Left lung (tissue), 10 donors: ENCODE measurements around the gene CSK. TPM values are rescaled to one million over a fixed set of nuclear protein-coding genes. Genes with fewer than 3 reads are reported as not detected.

ENCODE experiments used
- ATAC-seq: fragments of 200-7000 bp; cut with Tn5 transposase; one replicate; pipeline ENCODE4 v1.9.1; 2020; ENCODE audit warnings: moderate library complexity
- DNase-seq, 4 donors: peaks; one replicate each; pipeline ENCODE4 v3.0.0-alpha.2; 2013 to 2020
- H3K27ac ChIP-seq, 2 donors: fragments of 200-600 bp; sonication (generic) in 1 of 2; one replicate each; pipeline versions ENCODE4 v1.5.0 to v1.8.0; 2020 to 2021
- H3K27me3 ChIP-seq, 2 donors: fragments of 200-600 bp; sonication (generic) in 1 of 2; one replicate each; pipeline versions ENCODE4 v1.5.0 to v1.8.0; 2020 to 2021
- H3K36me3 ChIP-seq, 2 donors: fragments of 200-600 bp; sonication (generic) in 1 of 2; one replicate each; pipeline versions ENCODE4 v1.5.0 to v1.8.0; 2020 to 2021
- H3K4me1 ChIP-seq, 2 donors: fragments of 200-600 bp; one replicate each; pipeline ENCODE4 v1.8.0; 2021
- H3K4me3 ChIP-seq, 2 donors: fragments of 200-600 bp; sonication (generic) in 1 of 2; one replicate each; pipeline versions ENCODE4 v1.5.0 to v1.8.0; 2020 to 2021; ENCODE audit warnings: mild to moderate bottlenecking in 1 of 2
- H3K9me3 ChIP-seq, 2 donors: fragments of 200-600 bp; sonication (generic) in 1 of 2; one replicate each; pipeline versions ENCODE4 v1.5.0 to v1.8.0; 2020 to 2021
- intact Hi-C, 2 donors: fragments of 100-400 bp; cut with DNase I; formaldehyde crosslinking; loops; one replicate each; pipeline versions ENCODE4 v1.11.2 to v1.14.2; 2022
- polyA plus RNA-seq, 6 donors: library from polyadenylated mRNA; unstranded; fragments of 120-200 nt; gene quantifications; one replicate each; pipeline ENCODE4 v1.2.1, GENCODE V29; 2013; ENCODE audit not compliant: insufficient read length in 6 of 6
- total RNA-seq, 2 donors: library from RNA; stranded (reverse); fragmentation: NEBNext Ultra II Directional; extraction: Animal tissue kit (Norgen Biotek cat#: 25700); gene quantifications; one replicate each; pipeline ENCODE4 v1.2.1, GENCODE V29; 2021
- TF ChIP-seq, protein P1 (sequence below), 2 donors: fragments of 200-600 bp; sonication (generic) in 1 of 2; IDR thresholded peaks; one replicate each; pipeline versions ENCODE4 v1.5.0 to v1.8.0; 2021; ENCODE audit warnings: antibody characterized with exemption in 2 of 2
- donor health status: DM: no; HTN: yes; CAD: no.
- donor health status: DM: no; HTN: no; CAD: no.

Gene CSK
- total and polyA plus RNA-seq, 8 donors: 41.5 to 101 (median 49.7) TPM

- TF ChIP-seq, protein P1, sequence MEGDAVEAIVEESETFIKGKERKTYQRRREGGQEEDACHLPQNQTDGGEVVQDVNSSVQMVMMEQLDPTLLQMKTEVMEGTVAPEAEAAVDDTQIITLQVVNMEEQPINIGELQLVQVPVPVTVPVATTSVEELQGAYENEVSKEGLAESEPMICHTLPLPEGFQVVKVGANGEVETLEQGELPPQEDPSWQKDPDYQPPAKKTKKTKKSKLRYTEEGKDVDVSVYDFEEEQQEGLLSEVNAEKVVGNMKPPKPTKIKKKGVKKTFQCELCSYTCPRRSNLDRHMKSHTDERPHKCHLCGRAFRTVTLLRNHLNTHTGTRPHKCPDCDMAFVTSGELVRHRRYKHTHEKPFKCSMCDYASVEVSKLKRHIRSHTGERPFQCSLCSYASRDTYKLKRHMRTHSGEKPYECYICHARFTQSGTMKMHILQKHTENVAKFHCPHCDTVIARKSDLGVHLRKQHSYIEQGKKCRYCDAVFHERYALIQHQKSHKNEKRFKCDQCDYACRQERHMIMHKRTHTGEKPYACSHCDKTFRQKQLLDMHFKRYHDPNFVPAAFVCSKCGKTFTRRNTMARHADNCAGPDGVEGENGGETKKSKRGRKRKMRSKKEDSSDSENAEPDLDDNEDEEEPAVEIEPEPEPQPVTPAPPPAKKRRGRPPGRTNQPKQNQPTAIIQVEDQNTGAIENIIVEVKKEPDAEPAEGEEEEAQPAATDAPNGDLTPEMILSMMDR (IDR thresholded peaks at IDR 0.05): no peak
- Histone ChIP-seq H3K36me3 (peaks cover 0 to 66% of the 10 kb centered on the region in 2 donors), H3K4me1 (peaks cover 17 to 30% of the 10 kb centered on the region in 2 donors), H3K9me3 (no peaks in the 10 kb centered on the region), H3K27ac (peak overlapping the region in 1 of 2 donors; percentile 84), H3K27me3 (no peaks in the 10 kb centered on the region), H3K4me3 (peak overlapping the region in 1 of 2 donors; percentile 80)
- intact Hi-C loops: no loop called here
- ATAC-seq: no peak
- no peak for DNase-seq
Measured at GRCh38 chr15:74843891-74844299, 62.0 kb downstream of the CSK start.

DNA sequence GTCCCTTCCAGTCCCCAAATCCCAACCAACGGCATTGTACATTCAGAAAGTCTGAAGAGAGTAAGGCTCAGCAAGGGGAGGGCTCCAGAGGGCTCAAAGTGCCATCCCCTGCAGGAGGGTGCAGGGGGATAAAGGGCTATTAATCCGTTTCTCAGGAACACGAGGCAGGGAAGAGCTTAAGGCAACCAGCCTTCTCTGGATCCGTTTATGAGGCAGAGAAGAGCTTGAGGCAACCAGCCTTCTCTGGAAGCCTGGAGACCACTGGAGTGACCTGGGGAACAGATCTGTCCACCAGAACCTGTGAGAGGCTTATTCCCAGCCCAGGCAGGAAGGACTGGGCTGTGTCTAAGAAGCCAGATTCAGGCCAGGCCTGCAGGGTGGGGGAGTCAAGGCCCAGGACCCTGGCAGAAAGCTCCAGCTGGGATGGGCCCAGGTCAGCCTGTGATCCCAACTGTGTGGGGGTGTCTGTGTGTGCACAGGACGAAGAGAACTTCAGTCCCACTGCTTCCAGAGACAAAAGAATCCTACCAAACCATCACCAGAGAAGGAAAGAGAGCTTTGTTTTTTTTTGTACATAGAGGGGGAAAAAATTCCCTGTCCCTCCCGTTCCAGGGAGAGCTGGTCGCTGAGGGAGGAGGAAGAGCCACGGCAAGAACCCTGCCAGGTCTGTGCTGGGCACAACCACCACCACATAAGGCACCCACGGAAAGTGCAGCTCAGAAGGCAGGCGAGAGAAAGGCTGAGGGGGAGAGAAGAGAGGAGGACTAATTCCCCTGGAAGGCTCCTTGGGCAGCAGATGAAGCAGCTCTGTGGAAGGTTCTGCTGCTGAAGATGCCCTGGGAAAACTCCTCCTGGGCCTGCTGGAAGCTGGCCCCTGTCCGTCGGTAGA is 62.7 kb downstream of the CSK start:
- Histone ChIP-seq H3K4me1 (peaks cover 17 to 30% of the 10 kb centered on the region in 2 donors), H3K27ac (peak overlapping the region in 1 of 2 donors; percentile 38), H3K27me3 (no peaks in the 10 kb centered on the region), H3K9me3 (no peaks in the 10 kb centered on the region), H3K4me3 (no peak overlapping the region), H3K36me3 (peaks cover 0 to 66% of the 10 kb centered on the region in 2 donors)
- TF ChIP-seq, protein P1 (IDR thresholded peaks at IDR 0.05): no peak
- DNase-seq (no peak), ATAC-seq (no peak)
- intact Hi-C loops: no loop called here

DNA sequence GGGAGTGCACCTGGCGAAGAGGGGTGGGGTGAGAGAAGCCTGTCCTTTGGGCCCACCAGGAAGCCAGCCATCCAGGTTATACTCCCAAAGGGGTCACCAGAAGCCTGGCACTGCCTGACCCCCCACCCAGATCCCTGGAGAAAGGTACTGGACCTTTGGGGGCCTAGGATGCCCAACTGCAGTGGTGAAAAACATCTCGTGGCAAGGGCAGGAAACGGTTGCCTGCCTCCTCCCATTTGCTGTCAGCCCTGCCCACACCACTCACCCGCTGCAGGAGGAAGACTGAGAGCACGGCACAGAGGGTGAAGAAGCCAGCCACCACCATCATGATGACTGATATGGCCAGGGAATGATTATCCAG is 63.3 kb downstream of the CSK start:
- ATAC-seq: no peak
- peaks cover 17 to 30% of the 10 kb centered on the region in 2 donors for H3K4me1 ChIP-seq
- H3K27ac ChIP-seq: peak overlapping the region in 1 of 2 donors; percentile 38
- no peaks in the 10 kb centered on the region for H3K27me3 ChIP-seq
- no peaks in the 10 kb centered on the region for H3K9me3 ChIP-seq
- no peak overlapping the region for H3K4me3 ChIP-seq
- intact Hi-C loops: no loop called here
- peak in 1 of 4 donors; percentile 50 for DNase-seq
- peaks cover 0 to 66% of the 10 kb centered on the region in 2 donors for H3K36me3 ChIP-seq
- TF ChIP-seq, protein P1 (IDR thresholded peaks at IDR 0.05): no peak

GRCh38 chr15:74845581-74845980 is 63.7 kb downstream of the CSK start:
- Histone ChIP-seq H3K27me3 (no peaks in the 10 kb centered on the region), H3K4me3 (no peak overlapping the region), H3K36me3 (peaks cover 0 to 66% of the 10 kb centered on the region in 2 donors), H3K27ac (no peak overlapping the region), H3K4me1 (peaks cover 17 to 30% of the 10 kb centered on the region in 2 donors), H3K9me3 (no peaks in the 10 kb centered on the region)
- TF ChIP-seq, protein P1 (IDR thresholded peaks at IDR 0.05): no peak
- DNase-seq: peak in 1 of 4 donors; percentile 39
- intact Hi-C loops: no loop called here
- no peak for ATAC-seq

GRCh38 chr15:74847432-74847831 is 65.6 kb downstream of the CSK start:
- peaks cover 0 to 84% of the 10 kb centered on the region in 2 donors for H3K36me3 ChIP-seq
- ATAC-seq: no peak
- no peak for DNase-seq
- H3K27me3 ChIP-seq: no peaks in the 10 kb centered on the region
- peaks cover 8 to 15% of the 10 kb centered on the region in 2 donors for H3K4me1 ChIP-seq
- TF ChIP-seq, protein P1 (IDR thresholded peaks at IDR 0.05): no peak
- intact Hi-C loops: no loop called here
- no peak overlapping the region for H3K4me3 ChIP-seq
- H3K27ac ChIP-seq: no peak overlapping the region
- no peaks in the 10 kb centered on the region for H3K9me3 ChIP-seq
